Right atrium auricular region (tissue), 2 donors: ENCODE data around the gene CFAP251. TPM values are rescaled to one million over a fixed set of nuclear protein-coding genes. Genes with fewer than 3 reads are reported as not detected.

Experiments
- DNase-seq: peaks from one replicate; pipeline ENCODE4 v3.0.0-alpha.2; 2019; ENCODE audit warnings: low spot score
- H3K27ac ChIP-seq, 2 donors: fragments of 200-600 bp; sonication (generic); 1 replicate in 1 of 2; 2 replicates in 1 of 2; pipeline ENCODE4 v1.5.1; 2016 to 2019
- H3K27me3 ChIP-seq, 2 donors: fragments of 200-600 bp; sonication (generic); one replicate each; pipeline versions ENCODE4 v1.5.1 to v1.6.0; 2017 to 2019
- H3K36me3 ChIP-seq: fragments of 200-600 bp; sonication (generic); one replicate; pipeline ENCODE4 v1.5.1; 2016
- H3K4me1 ChIP-seq, 2 donors: fragments of 200-600 bp; sonication (generic); one replicate each; pipeline versions ENCODE4 v1.5.1 to v1.6.0; 2017 to 2019
- H3K4me3 ChIP-seq, 2 donors: fragments of 200-600 bp; sonication (generic); 1 replicate in 1 of 2; 2 replicates in 1 of 2; pipeline ENCODE4 v1.5.1; 2017 to 2019; ENCODE audit warnings: mild to moderate bottlenecking in 1 of 2, moderate library complexity in 1 of 2
- H3K9me3 ChIP-seq, 2 donors: fragments of 200-600 bp; sonication (generic); one replicate each; pipeline ENCODE4 v1.5.1; 2019
- CTCF ChIP-seq, 2 donors: fragments of 200-600 bp; sonication (generic); IDR thresholded peaks; one replicate each; pipeline ENCODE4 v1.5.1; 2019; ENCODE audit warnings: antibody characterized with exemption in 2 of 2
- total RNA-seq, 2 donors: library from RNA; depleted of rRNA; stranded (reverse); fragments of >200 nt; gene quantifications; one replicate each; pipeline ENCODE4 v1.1.0, GENCODE V29; 2016

Gene CFAP251
- total RNA-seq, 2 donors from 2014 or later: 1.0 to 2.2 TPM

- DNase-seq: no peak
- TF ChIP-seq CTCF (IDR thresholded peaks at IDR 0.05): no peak
- Histone ChIP-seq H3K27ac (no peak overlapping the region), H3K27me3 (no peaks in the 10 kb centered on the region), H3K4me1 (no peaks in the 10 kb centered on the region), H3K4me3 (no peak overlapping the region), H3K9me3 (no peaks in the 10 kb centered on the region), H3K36me3 (no peaks in the 10 kb centered on the region)
These were observed 71.1 kb downstream of the CFAP251 start for GRCh38 chr12:121989276-121990113.

- Histone ChIP-seq H3K4me3 (no peak overlapping the region), H3K36me3 (no peaks in the 10 kb centered on the region), H3K4me1 (no peaks in the 10 kb centered on the region), H3K9me3 (no peaks in the 10 kb centered on the region), H3K27ac (no peak overlapping the region), H3K27me3 (no peaks in the 10 kb centered on the region)
- DNase-seq: no peak
- no peak for TF ChIP-seq CTCF (IDR thresholded peaks at IDR 0.05)
These were observed 71.8 kb downstream of the CFAP251 start for GRCh38 chr12:121990114-121990647.

- Histone ChIP-seq H3K27ac (no peak overlapping the region), H3K9me3 (no peaks in the 10 kb centered on the region), H3K4me3 (no peak overlapping the region), H3K27me3 (no peaks in the 10 kb centered on the region), H3K36me3 (no peaks in the 10 kb centered on the region), H3K4me1 (peaks cover 0 to 1% of the 10 kb centered on the region in 2 donors)
- no peak for DNase-seq
- no peak for TF ChIP-seq CTCF (IDR thresholded peaks at IDR 0.05)
These were observed 72.6 kb downstream of the CFAP251 start for GRCh38 chr12:121990692-121991603.

GRCh38 chr12:121992059-121992879, 73.9 kb downstream of the CFAP251 start:
- Histone ChIP-seq H3K27me3 (no peaks in the 10 kb centered on the region), H3K4me3 (no peak overlapping the region), H3K36me3 (no peaks in the 10 kb centered on the region), H3K4me1 (peaks cover 0 to 11% of the 10 kb centered on the region in 2 donors), H3K27ac (peak overlapping the region; percentile 42 to 58), H3K9me3 (no peaks in the 10 kb centered on the region)
- no peak for DNase-seq
- no peak for TF ChIP-seq CTCF (IDR thresholded peaks at IDR 0.05)
